Heart right ventricle (tissue), 16 donors: Measurements from ENCODE around the gene SZRD1. TPM values are rescaled to one million over a fixed set of nuclear protein-coding genes. Genes with fewer than 3 reads are reported as not detected.

ENCODE experiments used
- ATAC-seq, 8 donors: fragments of 200-7000 bp; cut with Tn5 transposase; one replicate each; pipeline ENCODE4 v1.9.1; 2020; ENCODE audit warnings: mild to moderate bottlenecking in 8 of 8, moderate library complexity in 8 of 8, moderate number of reproducible peaks in 1 of 8
- DNase-seq, 2 donors: peaks; one replicate each; pipeline ENCODE4 v3.0.0-alpha.2; 2020
- H3K27ac ChIP-seq, 10 donors: fragments of 200-600 bp; sonication (generic) in 2 of 10; one replicate each; pipeline versions ENCODE4 v1.5.0 to v1.8.0; 2020 to 2022; ENCODE audit warnings: mild to moderate bottlenecking in 3 of 10
- H3K27me3 ChIP-seq, 7 donors: fragments of 200-600 bp; one replicate each; pipeline ENCODE4 v1.8.0; 2021 to 2022; ENCODE audit warnings: mild to moderate bottlenecking in 2 of 7
- H3K36me3 ChIP-seq, 9 donors: fragments of 200-600 bp; sonication (generic) in 1 of 9; one replicate each; pipeline versions ENCODE4 v1.5.0 to v1.8.0; 2020 to 2022; ENCODE audit warnings: mild to moderate bottlenecking in 2 of 9
- H3K4me1 ChIP-seq, 9 donors: fragments of 200-600 bp; sonication (generic) in 1 of 9; one replicate each; pipeline versions ENCODE4 v1.5.0 to v1.8.0; 2020 to 2022; ENCODE audit warnings: mild to moderate bottlenecking in 4 of 9
- H3K4me3 ChIP-seq, 10 donors: fragments of 200-600 bp; sonication (generic) in 2 of 10; one replicate each; pipeline versions ENCODE4 v1.5.0 to v1.8.0; 2020 to 2022; ENCODE audit warnings: mild to moderate bottlenecking in 7 of 10, moderate library complexity in 2 of 10
- H3K9me3 ChIP-seq, 11 donors: fragments of 200-600 bp in 10 of 11; sonication (generic) in 2 of 11; one replicate each; pipeline versions ENCODE4 v1.5.0 to v1.8.0; 2013 to 2022; ENCODE audit warnings: mild to moderate bottlenecking in 2 of 11, control low read depth in 1 of 11, moderate library complexity in 1 of 11
- WGBS, 2 donors: extraction: QIAGEN DNeasy Blood & Tissue Kit; methylation state at CpG; one replicate each; pipeline ENCODE4 v1.1.7; 2013; ENCODE audit warnings: inconsistent platforms in 1 of 2; 5-methylcytosine and 5-hydroxymethylcytosine counted together
- intact Hi-C, 10 donors: fragments of 100-400 bp; cut with DNase I; formaldehyde crosslinking; loops; one replicate each; pipeline versions ENCODE4 v1.11.1 to v1.14.2; 2022
- polyA plus RNA-seq, 2 donors: library from polyadenylated mRNA; stranded (reverse); fragments of 200-250 nt; gene quantifications; one replicate each; pipeline ENCODE4 v1.2.3, GENCODE V29; 2013
- total RNA-seq, 10 donors: library from RNA; stranded (reverse); fragmentation: NEBNext Ultra II Directional in 3 of 10; extraction: Animal tissue kit (Norgen Biotek cat#: 25700) in 3 of 10; gene quantifications; one replicate each; pipeline versions ENCODE4 v1.2.1 to v1.2.4, GENCODE V29; 2021 to 2023
- TF ChIP-seq, protein P1 (sequence below), 9 donors: fragments of 200-600 bp; sonication (generic) in 2 of 9; IDR thresholded peaks; one replicate each; pipeline versions ENCODE4 v1.5.0 to v1.8.0; 2021 to 2022; ENCODE audit warnings: antibody characterized with exemption in 9 of 9, mild to moderate bottlenecking in 5 of 9, moderate library complexity in 1 of 9
- donor health status: Arrhythmogenic right ventricular cardiomyopathy.
- donor health status: ischemic (EF 13 %, LVEDD 7.1; RV severe dilation, severe dysfunction).
- donor health status: healthy with polysubstance abuse.
- donor health status: DM: no; HTN: yes; CAD: no.
- donor health status: DM: no; HTN: no; CAD: no.
- donor health status: ischemic (EF 25% LVEDD 6.9; RV normal size, moderate dysfunction).
- donor health status: ischemic (EF 25% LVEDD 5.7; RV mildly dilated, moderate dysfunction).
- donor health status: healthy.
- donor health status: DM: yes; HTN: yes; CAD: no.
- donor health status: Ischemic cardiomyopathy.
- donor health status: ischemic (EF 35%, LVEDD 5.7; RV mildly dilated, moderate dysfunction).
- donor health status: nonischemic (EF 11% LVEDD 7.7; RV severe dilation, severe dysfunction).
- donor health status: DM: yes; HTN: yes; CAD: no.
- donor health status: PGD.
- donor health status: ischemic (EF 29% LVEDD 5.4; RV normal size, mild dysfunction).
- donor health status: nonischemic (EF 23%, LVEDD 6.1; RV moderate dilation, normal function).

Gene SZRD1
- total and polyA plus RNA-seq, 12 donors: 37.8 to 131 (median 102) TPM

DNA sequence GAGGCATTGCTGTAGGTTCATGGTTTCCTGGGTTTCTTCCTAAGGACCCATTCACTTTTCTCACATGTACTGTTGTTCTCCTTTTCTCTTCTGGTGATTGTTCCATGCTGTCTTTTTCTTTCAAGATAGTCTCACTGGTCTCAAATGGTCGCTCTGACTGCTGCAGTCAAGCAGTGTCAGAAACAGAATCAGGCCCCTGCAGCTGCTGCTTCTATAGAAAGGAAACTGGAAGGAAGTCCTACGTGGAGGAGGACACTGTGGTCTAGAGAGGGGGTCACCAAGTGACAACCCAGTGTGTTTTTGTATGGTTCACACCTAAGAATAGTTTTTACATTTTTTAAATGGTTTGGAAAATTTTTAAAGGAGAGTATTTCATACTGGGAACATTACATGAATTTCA lies 75.9 kb downstream of the SZRD1 start:
- Histone ChIP-seq H3K4me1 (peaks cover 19 to 61% (median 33%) of the 10 kb centered on the region in 9 donors), H3K4me3 (peak overlapping the region in 1 of 10 donors; percentile 100), H3K27me3 (no peaks in the 10 kb centered on the region), H3K9me3 (no peaks in the 10 kb centered on the region), H3K36me3 (peaks cover 0 to 59% (median 27%) of the 10 kb centered on the region in 9 donors), H3K27ac (peak overlapping the region in 3 of 10 donors; percentile 9 to 98 (median 24))
- TF ChIP-seq, protein P1, sequence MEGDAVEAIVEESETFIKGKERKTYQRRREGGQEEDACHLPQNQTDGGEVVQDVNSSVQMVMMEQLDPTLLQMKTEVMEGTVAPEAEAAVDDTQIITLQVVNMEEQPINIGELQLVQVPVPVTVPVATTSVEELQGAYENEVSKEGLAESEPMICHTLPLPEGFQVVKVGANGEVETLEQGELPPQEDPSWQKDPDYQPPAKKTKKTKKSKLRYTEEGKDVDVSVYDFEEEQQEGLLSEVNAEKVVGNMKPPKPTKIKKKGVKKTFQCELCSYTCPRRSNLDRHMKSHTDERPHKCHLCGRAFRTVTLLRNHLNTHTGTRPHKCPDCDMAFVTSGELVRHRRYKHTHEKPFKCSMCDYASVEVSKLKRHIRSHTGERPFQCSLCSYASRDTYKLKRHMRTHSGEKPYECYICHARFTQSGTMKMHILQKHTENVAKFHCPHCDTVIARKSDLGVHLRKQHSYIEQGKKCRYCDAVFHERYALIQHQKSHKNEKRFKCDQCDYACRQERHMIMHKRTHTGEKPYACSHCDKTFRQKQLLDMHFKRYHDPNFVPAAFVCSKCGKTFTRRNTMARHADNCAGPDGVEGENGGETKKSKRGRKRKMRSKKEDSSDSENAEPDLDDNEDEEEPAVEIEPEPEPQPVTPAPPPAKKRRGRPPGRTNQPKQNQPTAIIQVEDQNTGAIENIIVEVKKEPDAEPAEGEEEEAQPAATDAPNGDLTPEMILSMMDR (IDR thresholded peaks at IDR 0.05): no peak
- DNase-seq (no peak), ATAC-seq (no peak)
- 57 to 61% methylated on average over 2 of the region's 2 CpGs for whole genome bisulfite sequencing, 2 donors
- intact Hi-C loops: loop anchor here in 6 of 10 donors (5.0 to 10.0 kb wide), 4 partner anchors 52 to 76 kb away; partner anchors contain the start of gene SZRD1 (in 2 of the 6)

DNA sequence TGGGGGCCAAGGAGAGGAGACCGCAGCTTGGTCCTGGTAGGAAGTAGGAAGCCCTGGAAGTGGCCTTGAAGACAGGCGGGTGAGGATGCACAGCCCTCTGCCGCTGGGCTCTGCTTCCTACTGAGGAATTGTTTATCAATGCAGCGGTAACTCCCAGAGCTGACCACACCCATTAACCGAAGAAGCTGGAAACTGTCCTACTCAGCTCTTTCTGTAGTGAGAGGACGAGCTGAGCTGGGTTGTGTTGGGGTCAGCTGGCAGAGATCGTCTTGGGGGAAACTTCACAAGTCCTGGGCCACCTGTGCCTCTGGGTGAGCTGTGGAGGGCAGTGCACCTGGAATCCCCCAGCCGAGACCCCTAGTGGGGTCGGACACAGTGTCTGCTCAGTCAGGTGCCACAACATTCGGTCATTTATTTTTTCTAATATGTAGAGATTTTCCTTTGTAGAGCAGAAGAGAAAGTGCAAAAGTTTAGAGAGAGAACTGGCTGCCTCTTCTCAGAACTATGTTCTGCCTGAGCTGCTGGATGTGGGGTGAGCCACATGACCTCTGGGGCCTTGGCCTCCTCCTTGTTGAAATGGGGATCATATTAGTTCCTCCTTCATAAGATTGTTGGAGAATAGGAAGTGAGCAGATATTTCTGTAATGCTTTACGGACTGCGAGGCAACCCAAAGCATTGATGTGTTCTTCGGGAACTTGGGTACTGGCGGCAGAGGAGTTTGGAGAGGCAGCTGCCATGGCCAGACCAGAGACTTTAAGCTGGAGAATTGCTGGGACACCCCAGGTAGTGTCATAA lies 77.1 kb downstream of the SZRD1 start:
- intact Hi-C loops: loop anchor here in 6 of 10 donors (5.0 to 10.0 kb wide), 4 partner anchors 51 to 77 kb away; partner anchors contain the start of gene SZRD1 (in 2 of the 6)
- peaks cover 0 to 71% (median 39%) of the 10 kb centered on the region in 9 donors for H3K36me3 ChIP-seq

DNA sequence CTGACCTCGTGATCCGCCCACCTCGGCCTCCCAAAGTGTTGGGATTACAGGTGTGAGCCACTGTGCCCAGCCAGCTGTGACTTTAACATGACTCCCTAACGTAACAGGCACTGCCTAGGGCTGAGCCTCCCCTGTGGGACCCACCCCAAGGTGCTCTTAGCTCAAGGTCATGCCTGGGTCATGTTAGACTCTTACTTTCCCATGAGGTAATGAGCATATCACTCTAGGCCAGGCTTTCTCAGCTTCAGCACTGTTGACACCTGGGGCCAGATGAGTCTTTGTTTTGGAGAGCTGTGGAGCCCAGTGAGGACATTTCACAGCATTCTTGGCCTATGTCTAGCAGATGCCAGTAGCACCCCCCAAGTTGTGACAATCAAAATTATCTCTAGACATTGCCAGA lies 78.0 kb downstream of the SZRD1 start:
- DNase-seq (no peak), ATAC-seq (no peak)
- no peaks in the 10 kb centered on the region for H3K27me3 ChIP-seq
- 85 to 93% methylated on average over 4 of the region's 4 CpGs for WGBS, 2 donors
- peak overlapping the region in 1 of 10 donors; percentile 98 for H3K27ac ChIP-seq
- H3K4me1 ChIP-seq: peaks cover 19 to 45% (median 33%) of the 10 kb centered on the region in 9 donors
- H3K9me3 ChIP-seq: no peaks in the 10 kb centered on the region
- intact Hi-C loops: loop anchor here in 1 of 10 donors (10.0 kb wide), 1 partner anchor 50 kb away; no protein-coding TSS in a partner anchor
- TF ChIP-seq, protein P1 (IDR thresholded peaks at IDR 0.05): no peak
- peaks cover 0 to 80% (median 42%) of the 10 kb centered on the region in 9 donors for H3K36me3 ChIP-seq
- H3K4me3 ChIP-seq: no peak overlapping the region

More for the DNA sequence above, 77.1 kb downstream of the SZRD1 start:
- TF ChIP-seq, protein P1 (IDR thresholded peaks at IDR 0.05): no peak
- no peaks in the 10 kb centered on the region for H3K9me3 ChIP-seq
- no peaks in the 10 kb centered on the region for H3K27me3 ChIP-seq
- ATAC-seq: no peak
- H3K4me1 ChIP-seq: peaks cover 19 to 54% (median 33%) of the 10 kb centered on the region in 9 donors
- WGBS, 2 donors: 68 to 70% methylated on average over 14 of the region's 14 CpGs
- H3K4me3 ChIP-seq: peak overlapping the region in 1 of 10 donors; percentile 5
- no peak for DNase-seq
- H3K27ac ChIP-seq: peak overlapping the region in 3 of 10 donors; percentile 8 to 98 (median 38)

DNA sequence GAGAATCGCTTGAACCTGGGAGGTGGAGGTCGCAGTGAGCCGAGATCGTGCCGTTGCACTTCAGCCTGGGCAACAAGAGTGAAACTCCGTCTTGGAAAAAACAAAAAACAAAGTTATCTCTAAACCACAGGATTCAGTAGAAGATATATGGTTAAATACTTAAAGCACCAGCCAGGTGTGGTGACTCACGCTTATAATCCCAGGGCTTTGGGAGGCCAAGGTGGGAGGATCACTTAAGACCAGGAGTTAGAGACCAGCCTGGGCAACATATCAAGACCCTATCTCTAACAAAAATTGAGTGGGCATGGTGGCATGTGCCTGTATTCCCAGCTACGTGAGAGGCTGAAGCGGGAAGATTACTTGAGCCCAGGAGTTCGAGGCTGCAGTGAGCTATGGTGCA lies 79.1 kb downstream of the SZRD1 start:
- Histone ChIP-seq H3K27me3 (no peaks in the 10 kb centered on the region), H3K4me3 (no peak overlapping the region), H3K27ac (no peak overlapping the region), H3K9me3 (no peaks in the 10 kb centered on the region), H3K4me1 (peaks cover 19 to 45% (median 33%) of the 10 kb centered on the region in 9 donors), H3K36me3 (peaks cover 0 to 90% (median 42%) of the 10 kb centered on the region in 9 donors)
- TF ChIP-seq, protein P1 (IDR thresholded peaks at IDR 0.05): no peak
- intact Hi-C loops: loop anchor here in 1 of 10 donors (10.0 kb wide), 1 partner anchor 49 kb away; no protein-coding TSS in a partner anchor
- no peak for DNase-seq
- WGBS, 2 donors: 90 to 97% methylated on average over 10 of the region's 10 CpGs
- no peak for ATAC-seq
